ENCODE data around the gene CPAMD8.
"Not testable (repeated sequence)": the region's sequence is repeated elsewhere in the genome, so short reads cannot be mapped to it uniquely, and the experiment has no call there.

- not testable (repeated sequence) for TF ChIP-seq CTCF (conservative IDR thresholded peaks at IDR 0.05 in 1 of 2, IDR thresholded peaks at IDR 0.05 in 1 of 2; ENCODE audit: low read depth in 1 of 2, low read length in 2 of 2); EZH2 (IDR thresholded peaks at IDR 0.05; ENCODE audit: low read length, missing control alignments)
Measured at GRCh38 chr19:17024941-17025340, 1.7 kb downstream of the CPAMD8 start.

All from fibroblast of lung (primary cell).